GM21737 (cell line): ENCODE data around the gene SLC25A44.
"Not testable (repeated sequence)": the region's sequence is repeated elsewhere in the genome, so short reads cannot be mapped to it uniquely, and the experiment has no call there.

Source experiments
- ATAC-seq: cut with Tn5 transposase; IDR thresholded peaks from one replicate; pipeline ENCODE4 v1.9.1; 2021; ENCODE audit warnings: mild to moderate bottlenecking, moderate library complexity; ENCODE audit not compliant: unreplicated experiment

Gene SLC25A44

DNA sequence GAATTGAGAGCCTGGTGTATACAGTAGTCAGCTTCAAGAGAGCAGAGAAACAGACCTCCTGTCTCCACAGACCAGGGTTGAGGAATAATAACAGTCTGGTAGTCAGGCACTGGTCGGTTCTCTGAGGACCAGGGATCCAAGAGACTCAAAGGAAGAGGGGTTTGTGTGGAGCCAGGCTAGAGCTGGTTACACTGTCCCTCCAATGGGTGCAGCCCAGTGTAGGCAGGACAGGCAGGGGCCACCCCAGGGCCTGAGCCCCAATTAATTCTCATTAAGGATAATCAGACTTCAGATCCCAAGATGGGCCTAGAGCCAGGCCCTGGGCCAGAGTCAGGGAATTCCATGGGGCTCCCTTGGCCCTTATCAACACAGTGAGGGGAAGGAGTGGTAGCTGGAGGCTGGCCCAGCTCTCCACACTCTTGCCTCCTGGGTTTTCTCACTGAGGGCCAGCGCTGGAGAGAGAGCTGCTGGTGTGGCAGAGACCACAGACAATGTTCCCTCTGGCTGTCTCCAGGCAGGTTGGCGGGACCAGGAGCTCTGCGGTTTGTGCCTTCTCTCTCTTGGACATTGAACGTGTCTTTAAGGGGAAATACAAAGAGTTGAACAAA lies 31.4 kb upstream of the SLC25A44 start:
- no peak for ATAC-seq

DNA sequence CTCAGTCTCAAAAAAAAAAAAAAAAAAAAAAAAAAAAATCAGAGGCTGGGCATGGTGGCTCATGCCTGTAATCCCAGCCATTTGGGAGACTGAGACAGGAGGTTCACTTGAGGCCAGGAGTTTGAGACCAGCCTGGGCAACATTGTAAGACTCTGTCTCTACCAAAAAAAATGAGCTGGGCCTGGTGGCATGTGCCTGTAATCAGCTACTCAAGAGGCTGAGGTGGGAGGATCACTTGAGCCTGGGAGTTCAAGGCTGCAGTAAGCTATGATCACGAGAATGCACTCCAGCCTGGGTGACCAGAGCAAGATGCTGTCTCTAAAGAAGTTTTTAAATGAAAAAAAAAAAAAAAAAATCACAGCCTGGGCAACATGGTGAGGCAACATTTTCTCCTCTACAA lies 30.2 kb upstream of the SLC25A44 start:
- no peak for ATAC-seq

DNA sequence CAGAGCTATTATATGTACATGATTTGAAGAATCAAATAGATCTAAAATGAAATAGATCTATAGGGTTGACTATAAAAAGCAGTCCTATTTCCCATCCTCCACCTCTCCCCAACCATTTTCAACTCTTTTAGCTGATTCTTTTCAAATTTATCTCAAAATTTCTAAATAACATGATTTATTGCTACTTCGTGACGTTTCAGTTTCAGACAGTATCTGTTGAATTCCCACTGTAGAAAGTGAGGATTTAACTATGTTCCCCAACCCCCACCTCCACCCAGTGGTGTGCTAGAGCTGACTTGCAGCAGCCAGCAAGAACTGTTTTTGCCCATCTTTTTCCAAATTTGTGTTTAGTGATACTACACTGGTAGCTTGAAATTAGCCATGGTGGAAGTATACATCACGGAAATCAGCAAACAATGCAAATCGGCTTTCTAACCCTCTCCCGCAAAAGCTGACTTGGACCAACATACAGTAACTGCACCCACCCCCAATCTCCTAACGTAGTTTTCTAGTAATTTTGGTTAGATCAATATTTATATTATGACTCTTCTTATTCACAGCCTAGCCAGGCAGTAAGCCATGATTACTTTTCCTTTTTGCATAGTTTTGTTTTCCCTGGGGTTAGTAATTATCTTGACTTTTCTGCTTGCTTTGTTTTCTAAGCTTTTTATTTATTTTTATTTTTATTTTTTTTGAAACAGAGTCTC lies 29.6 kb upstream of the SLC25A44 start:
- no peak for ATAC-seq

DNA sequence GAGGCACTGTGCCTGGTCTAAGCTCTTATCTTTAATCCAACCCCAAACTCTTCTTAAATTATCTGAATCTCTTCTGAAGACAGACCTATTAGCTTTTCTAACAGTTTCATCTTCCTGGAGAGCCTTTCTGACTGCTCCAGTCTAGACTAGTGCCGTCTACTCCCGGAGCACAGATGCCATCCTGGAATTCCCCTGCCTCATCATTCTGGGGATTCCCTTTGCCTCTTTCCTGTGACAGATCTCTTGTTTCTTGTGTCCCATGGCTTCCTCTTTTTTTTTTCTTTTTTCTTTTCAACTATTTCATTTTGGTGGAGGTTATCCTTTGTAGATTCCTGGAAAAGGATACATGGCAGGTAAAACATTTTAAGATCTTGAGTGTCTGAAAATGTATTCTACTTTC lies 28.8 kb upstream of the SLC25A44 start:
- ATAC-seq = no peak

DNA sequence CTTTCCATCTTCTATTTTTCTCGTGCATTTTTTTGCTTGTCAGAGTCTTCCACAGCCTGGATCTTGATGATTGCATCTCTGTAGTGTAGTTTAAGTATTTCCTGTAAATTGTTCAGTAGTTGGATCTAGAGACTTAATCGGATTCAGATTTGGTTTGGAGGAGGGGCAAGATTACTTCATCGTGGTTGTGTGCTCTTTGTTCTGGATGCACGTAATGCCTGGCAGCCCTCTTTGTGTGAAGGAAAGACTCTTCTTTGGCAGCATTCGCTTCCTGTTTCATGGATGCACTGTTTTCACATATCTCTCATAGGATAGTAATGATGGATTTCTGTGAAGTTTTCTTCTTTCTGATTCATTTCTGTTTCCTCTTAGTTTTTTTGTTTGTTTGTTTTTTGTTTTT lies 26.4 kb upstream of the SLC25A44 start:
- ATAC-seq = no peak

DNA sequence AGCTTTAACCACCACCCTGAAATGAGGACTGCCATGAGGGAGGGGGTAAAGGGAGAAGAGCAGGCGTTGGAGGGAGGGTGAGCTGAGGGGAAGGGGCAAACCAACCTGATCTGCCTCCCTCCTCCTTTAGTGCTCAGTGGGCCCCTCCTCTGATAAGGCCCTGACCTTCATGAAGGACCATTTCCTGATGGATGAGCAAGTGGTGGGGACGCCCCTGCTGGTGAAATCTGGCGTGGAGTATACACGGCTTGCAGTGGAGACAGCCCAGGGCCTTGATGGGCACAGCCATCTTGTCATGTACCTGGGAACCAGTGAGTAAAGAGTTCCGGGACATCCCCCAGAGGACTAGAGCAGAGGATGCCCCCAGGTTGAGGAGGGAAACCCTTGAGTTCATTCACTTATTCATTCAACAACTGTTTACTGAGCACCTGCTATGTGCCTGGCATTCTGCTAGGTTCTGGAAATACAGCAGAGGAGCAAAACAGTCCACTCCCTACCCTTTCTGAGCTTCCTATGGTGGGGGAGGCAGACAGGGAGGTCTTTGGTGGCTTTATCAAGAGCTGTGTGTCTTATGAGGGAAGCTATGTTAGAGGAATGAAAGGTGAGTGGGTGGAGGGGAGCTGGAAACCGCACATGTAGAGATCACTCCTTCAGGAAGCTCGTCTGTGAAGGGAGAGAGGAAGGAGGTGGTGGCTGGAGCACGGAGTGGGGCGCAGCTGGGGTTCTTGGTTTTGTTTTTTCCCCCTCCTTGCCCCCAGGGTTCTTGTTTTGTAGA lies 21.0 kb upstream of the SLC25A44 start:
- ATAC-seq = no peak

DNA sequence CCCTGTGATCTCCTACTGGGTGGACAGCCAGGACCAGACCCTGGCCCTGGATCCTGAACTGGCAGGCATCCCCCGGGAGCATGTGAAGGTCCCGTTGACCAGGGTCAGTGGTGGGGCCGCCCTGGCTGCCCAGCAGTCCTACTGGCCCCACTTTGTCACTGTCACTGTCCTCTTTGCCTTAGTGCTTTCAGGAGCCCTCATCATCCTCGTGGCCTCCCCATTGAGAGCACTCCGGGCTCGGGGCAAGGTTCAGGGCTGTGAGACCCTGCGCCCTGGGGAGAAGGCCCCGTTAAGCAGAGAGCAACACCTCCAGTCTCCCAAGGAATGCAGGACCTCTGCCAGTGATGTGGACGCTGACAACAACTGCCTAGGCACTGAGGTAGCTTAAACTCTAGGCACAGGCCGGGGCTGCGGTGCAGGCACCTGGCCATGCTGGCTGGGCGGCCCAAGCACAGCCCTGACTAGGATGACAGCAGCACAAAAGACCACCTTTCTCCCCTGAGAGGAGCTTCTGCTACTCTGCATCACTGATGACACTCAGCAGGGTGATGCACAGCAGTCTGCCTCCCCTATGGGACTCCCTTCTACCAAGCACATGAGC lies 17.2 kb upstream of the SLC25A44 start:
- no peak for ATAC-seq

DNA sequence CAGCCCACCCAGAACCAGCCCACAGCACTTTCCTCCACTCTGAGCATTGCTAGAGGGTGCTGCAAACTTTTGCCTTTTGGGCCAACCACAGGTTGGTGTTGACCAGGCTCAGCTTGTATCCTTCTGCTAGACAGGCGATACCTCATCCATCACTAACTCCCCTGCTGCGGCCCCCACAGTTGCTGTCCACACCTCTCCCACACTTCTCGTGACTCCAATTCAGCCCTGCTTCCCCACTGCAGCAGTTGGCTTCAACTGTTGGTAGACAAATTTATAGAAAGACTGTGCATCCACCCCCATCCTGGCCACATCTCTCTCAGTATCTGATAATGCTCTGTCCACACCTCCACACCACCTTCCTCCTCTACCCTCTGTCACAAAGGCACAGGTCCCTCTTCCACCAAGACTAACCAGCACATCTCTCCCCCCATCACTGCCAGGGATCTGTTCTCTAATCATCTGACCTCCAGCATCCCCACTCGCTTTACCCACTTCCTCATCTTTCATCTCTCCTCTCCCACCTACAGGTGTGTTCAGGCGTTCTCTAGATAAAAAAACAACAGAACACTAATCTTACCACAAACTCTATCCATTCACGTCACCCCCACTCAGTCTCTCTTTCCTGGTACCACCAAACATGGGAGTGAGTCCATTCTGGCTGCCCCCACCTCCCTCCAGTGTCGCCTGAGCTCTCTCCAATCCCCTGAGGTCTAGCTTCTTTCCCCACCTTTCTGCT lies 15.8 kb upstream of the SLC25A44 start:
- no peak for ATAC-seq

DNA sequence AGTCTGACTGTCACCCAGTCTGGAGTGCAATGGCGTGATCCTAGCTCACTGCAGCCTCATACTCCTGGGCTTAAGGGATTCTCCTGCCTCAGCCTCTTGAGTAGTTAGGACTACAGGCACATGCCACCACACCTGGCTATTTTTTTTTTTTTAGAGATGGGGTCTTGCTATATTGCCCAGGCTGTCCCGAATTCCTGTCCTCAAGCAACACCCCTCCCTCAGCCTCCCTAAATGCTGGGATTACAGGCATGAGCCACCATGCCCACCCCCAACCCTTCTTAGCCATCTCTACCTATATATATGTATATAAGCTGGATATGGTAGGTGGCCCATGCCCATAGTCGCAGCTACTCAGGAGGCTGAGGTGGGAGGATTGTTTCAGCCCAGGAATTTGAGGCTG lies 13.4 kb upstream of the SLC25A44 start:
- ATAC-seq = no peak

DNA sequence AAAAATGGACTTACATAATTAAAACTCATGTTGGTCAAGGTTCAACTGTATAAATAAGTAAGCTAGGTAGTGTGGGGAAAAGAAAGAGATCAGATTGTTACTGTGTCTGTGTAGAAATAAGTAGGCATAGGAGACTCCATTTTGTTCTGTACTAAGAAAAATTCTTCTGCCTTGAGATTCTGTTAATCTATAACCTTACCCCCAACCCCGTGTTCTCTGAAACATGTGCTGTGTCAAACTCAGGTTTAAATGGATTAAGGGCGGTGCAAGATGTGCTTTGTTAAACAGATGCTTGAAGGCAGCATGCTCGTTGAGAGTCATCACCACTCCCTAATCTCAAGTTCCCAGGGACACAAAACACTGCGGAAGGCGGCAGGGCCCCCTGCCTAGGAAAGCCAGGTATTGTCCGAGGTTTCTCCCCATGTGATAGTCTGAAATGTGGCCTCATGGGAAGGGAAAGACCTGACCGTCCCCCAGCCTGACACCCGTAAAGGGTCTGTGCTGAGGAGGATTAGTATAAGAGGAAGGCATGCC lies 12.4 kb upstream of the SLC25A44 start:
- not testable (repeated sequence) for ATAC-seq

DNA sequence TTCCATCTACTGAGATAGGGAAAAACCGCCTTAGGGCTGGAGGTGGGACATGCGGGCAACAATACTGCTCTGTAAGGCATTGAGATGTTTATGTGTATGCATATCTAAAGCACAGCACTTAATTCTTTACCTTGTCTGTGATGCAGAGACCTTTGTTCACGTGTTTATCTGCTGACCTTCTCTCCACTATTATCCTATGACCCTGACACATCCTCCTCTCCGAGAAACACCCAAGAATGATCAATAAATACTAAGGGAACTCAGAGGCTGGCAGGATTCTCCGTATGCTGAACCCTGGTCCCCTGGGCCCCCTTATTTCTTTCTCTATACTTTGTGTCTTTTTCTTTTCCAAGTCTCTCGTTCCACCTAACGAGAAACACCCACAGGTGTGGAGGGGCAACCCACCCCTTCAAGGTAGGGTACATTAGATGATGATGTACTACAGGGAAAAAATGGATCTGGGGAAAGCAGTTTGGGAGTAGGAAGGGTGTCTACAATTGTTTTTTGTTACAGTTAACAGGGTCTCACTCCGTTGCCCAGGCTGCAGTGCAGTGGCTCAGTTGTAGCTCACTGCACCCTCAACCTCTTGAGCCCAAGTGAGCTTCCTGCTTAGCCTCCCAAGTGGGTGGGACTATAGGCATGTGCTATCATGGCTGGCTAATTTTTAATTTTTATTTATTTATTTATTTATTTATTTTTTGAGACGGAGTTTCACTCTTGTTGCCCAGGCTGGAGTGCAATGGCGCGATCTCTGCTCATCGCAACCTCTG lies 11.7 kb upstream of the SLC25A44 start:
- not testable (repeated sequence) for ATAC-seq

DNA sequence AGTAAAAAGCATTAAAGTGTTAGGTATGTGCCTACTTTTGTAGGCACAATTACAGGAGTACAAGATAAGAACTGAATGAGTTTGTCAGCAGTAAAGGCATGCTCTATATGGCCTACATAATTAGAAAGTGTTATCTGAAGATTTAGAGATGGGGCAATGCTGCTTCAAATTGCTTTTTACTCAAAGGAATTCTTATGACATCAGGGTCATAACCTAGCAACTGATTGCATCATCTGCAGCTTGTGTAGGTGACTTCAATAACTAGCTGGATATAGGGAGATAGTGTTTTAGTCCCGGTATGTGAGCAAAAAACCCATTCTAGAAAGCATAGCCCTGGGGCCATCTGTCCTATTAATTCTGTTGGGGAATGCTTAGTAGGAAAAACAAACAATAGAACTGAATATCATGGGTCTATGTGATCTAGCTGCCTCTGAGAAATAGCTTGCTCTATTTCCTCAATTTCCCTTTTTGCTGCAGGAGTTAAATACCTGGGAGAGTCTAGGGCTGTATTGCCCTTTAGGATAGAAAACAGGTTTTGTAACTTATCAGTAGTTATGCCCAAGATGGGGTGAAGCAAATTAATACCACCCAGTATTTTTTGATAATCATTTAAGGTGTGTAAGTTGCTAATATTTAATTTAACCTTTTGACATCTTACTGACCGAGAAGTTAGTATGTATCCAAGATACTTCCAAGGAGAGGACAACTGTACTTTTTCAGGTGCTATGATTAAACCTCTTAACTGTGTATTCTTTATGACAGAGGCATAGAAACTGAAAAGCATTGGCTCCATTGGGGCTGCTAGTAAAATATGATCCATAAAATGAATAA lies 7.3 kb upstream of the SLC25A44 start:
- not testable (repeated sequence) for ATAC-seq

DNA sequence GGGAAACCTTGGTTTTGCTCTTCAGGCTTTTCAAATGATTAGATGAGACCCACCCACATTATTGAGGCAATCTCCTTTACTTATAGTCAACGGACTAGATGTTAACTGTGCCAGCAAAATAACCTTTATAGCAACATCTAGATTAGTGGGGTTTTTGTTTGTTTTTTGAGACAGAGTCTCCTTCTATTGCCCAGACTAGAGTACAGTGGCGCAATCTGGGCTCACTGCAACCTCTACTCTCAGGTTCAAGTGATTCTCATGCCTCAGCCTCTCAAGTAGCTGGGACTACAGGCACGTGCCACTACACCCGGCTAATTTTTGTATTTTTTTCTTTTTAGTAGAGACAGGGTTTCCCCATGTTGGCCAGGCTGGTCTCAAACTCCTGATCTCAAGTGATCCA lies 3.6 kb upstream of the SLC25A44 start:
- not testable (repeated sequence) for ATAC-seq

DNA sequence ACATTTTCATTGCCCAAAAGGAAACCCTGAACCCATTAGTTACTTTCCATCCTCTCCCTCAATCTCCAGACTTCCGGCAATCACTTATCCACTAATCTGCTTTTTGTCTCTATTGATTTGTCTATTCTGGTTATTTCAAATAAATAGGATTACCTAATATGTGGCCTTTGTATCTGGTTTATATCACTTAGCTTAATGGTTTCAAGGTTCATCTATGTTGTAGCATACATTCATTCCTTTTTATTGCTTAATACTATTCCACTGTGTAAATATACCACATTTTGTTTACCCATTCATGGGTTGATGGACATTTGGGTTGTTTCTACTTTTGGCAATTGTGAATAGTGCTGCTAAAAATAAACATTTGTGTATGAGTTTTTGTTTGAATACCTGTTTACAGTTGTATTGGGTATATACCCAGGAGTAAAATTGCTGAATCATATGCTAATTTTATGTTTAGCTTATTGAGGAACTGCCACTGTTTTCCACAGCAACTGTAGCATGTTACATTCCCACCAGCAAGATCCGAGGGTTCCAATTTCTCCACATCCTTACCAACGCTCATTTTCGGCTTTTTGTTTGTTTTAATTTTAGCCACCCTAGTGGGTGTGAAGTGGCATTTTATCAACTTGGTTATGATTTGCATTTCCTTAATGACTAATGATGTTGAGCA lies 2.5 kb upstream of the SLC25A44 start:
- ATAC-seq = no peak

DNA sequence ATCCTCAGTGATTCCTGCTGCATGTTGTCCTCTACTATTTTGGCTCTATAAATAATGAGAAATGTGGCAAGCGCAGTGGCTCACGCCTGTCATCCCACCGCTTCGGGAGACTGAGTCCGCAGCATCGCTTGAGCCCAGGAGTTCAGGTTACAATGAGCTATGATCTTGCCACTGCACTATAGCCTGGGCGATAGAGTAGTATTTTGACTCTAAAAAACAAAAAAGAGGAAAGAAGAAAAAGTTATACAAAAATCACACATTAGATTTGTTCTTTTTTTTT lies 756 bp upstream of the SLC25A44 start:
- ATAC-seq = no peak

DNA sequence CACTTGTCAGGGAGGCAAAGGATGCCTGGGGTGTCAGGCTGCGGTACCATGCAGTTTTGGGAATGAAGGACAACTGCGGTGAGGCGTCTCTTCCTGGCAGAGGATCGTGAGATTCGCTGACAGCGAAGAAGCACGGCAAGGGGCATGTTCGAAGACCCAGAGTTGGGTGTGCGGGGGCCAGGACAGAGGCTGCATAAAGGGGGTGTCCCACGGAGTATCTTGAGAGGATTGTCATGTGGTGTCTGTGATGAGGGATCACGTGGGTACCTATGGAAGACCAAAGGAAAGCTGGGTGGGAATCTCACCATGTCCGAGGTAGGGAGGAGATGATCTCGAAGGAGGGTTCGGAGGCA lies 372 bp downstream of the SLC25A44 start:
- ATAC-seq = no peak

DNA sequence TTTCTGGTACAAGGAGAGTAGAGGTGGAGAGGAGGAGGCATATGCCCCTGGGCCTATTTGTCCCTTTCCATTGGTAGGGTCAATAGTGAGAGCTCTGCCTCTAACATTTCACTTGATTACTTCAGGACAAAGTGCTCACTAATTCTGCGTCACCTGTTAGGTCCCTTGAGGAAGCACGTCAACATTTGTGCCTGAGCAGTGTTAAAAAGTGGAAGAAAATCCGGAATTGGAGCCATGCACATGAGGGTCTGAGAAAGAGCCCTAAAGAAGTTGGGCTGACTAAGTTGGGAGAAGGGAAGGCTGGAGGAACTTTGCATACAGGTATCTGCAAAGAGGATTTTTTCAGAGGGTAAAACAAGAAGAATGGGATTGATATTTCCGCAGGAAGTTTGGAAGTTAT lies 1.9 kb downstream of the SLC25A44 start:
- ATAC-seq = no peak

DNA sequence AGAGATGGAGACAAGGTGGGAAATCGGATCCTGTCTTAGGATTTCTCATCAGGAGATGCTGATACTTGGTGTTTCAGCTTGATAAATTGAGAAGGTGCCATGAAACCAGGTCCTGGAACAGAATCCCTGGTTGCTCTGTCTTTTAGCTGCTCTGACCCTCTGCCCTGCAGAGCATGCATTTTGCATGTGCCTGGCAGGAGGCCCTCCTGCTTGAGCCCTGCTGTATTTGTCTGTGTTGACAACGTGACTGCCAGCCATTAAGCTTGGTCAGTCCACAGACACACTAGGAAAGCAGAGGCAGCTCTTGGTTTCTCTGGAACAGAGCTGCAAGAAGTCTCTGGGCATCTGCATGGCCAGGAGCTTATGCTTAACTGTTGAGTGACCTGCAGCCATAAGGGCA lies 2.5 kb downstream of the SLC25A44 start:
- ATAC-seq = no peak

DNA sequence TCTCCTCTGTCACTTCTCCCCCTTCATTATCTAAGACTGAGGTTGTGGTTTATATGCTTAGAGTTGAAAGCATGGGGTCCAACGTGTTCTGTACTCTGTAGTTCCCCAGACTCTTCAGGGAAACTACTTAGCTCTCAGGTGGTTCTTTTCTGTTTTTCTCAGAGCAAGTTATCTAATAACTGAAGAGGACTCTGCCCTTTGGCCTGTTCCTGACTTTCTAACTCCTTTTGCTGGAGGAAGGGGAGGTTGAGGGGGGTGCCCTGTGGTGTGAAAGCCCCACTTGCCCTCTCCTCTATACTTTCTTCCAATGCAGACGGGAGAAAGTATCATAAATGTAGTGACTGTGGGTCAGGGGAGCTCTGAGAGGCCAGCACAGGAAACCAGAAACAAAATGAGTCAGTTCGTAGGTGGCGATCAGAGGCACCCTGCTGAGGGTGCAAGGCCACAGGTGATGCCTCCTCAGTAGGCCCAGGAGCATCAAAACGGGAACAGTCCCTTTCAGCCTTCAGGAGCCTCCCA lies 5.0 kb downstream of the SLC25A44 start:
- ATAC-seq = no peak
